ENCODE data around the gene TTLL13.
"Not testable (repeated sequence)": the region's sequence is repeated elsewhere in the genome, so short reads cannot be mapped to it uniquely, and the experiment has no call there.

Gene TTLL13

GRCh38 chr15:90268415-90268814 lies 19.1 kb downstream of the TTLL13 start:
- no peak overlapping the region for H2AFZ ChIP-seq (ENCODE audit: low read depth, low read length)
- no peak overlapping the region for H3K4me2 ChIP-seq (ENCODE audit: low read length)
- TF ChIP-seq, protein P1, sequence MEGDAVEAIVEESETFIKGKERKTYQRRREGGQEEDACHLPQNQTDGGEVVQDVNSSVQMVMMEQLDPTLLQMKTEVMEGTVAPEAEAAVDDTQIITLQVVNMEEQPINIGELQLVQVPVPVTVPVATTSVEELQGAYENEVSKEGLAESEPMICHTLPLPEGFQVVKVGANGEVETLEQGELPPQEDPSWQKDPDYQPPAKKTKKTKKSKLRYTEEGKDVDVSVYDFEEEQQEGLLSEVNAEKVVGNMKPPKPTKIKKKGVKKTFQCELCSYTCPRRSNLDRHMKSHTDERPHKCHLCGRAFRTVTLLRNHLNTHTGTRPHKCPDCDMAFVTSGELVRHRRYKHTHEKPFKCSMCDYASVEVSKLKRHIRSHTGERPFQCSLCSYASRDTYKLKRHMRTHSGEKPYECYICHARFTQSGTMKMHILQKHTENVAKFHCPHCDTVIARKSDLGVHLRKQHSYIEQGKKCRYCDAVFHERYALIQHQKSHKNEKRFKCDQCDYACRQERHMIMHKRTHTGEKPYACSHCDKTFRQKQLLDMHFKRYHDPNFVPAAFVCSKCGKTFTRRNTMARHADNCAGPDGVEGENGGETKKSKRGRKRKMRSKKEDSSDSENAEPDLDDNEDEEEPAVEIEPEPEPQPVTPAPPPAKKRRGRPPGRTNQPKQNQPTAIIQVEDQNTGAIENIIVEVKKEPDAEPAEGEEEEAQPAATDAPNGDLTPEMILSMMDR (IDR thresholded peaks at IDR 0.05; ENCODE audit: low read depth, low read length) = no peak
- TF ChIP-seq EZH2phosphoT487 (IDR thresholded peaks at IDR 0.05; ENCODE audit: low read depth) = no peak
- H3K36me3 ChIP-seq (replicated peaks; ENCODE audit: low read depth, low read length) = peaks cover 47% of the 10 kb centered on the region
- H3K27ac ChIP-seq (ENCODE audit: low read length) = no peak overlapping the region
- peaks cover 81% of the 10 kb centered on the region for H3K79me2 ChIP-seq (ENCODE audit: low read length)
- no peak overlapping the region for H3K4me3 ChIP-seq (ENCODE audit: low read length)
- H4K20me1 ChIP-seq (ENCODE audit: insufficient read depth, low read length) = peaks cover 26% of the 10 kb centered on the region
- no peaks in the 10 kb centered on the region for H3K27me3 ChIP-seq (ENCODE audit: low read depth, low read length)
- no peak overlapping the region for H3K9ac ChIP-seq (ENCODE audit: low read length)
- H3K4me1 ChIP-seq (ENCODE audit: low read length) = peaks cover 17% of the 10 kb centered on the region
- no peaks in the 10 kb centered on the region for H3K9me3 ChIP-seq (ENCODE audit: insufficient read depth, low read length)

- Histone ChIP-seq H3K4me3 (ENCODE audit: low read length) (no peak overlapping the region), H3K9me3 (ENCODE audit: insufficient read depth, low read length) (no peaks in the 10 kb centered on the region), H3K36me3 (replicated peaks; ENCODE audit: low read depth, low read length) (peaks cover 50% of the 10 kb centered on the region), H3K4me2 (ENCODE audit: low read length) (no peak overlapping the region), H3K9ac (ENCODE audit: low read length) (no peak overlapping the region), H2AFZ (ENCODE audit: low read depth, low read length) (no peak overlapping the region), H3K27me3 (ENCODE audit: low read depth, low read length) (no peaks in the 10 kb centered on the region), H3K79me2 (ENCODE audit: low read length) (peaks cover 70% of the 10 kb centered on the region), H4K20me1 (ENCODE audit: insufficient read depth, low read length) (peaks cover 26% of the 10 kb centered on the region), H3K27ac (ENCODE audit: low read length) (no peak overlapping the region), H3K4me1 (ENCODE audit: low read length) (peaks cover 8% of the 10 kb centered on the region)
- no peak for TF ChIP-seq EZH2phosphoT487 (IDR thresholded peaks at IDR 0.05; ENCODE audit: low read depth)
- TF ChIP-seq, protein P1 (IDR thresholded peaks at IDR 0.05; ENCODE audit: low read depth, low read length) = no peak
These were observed 21.3 kb downstream of the TTLL13 start for GRCh38 chr15:90270502-90271150.

DNA sequence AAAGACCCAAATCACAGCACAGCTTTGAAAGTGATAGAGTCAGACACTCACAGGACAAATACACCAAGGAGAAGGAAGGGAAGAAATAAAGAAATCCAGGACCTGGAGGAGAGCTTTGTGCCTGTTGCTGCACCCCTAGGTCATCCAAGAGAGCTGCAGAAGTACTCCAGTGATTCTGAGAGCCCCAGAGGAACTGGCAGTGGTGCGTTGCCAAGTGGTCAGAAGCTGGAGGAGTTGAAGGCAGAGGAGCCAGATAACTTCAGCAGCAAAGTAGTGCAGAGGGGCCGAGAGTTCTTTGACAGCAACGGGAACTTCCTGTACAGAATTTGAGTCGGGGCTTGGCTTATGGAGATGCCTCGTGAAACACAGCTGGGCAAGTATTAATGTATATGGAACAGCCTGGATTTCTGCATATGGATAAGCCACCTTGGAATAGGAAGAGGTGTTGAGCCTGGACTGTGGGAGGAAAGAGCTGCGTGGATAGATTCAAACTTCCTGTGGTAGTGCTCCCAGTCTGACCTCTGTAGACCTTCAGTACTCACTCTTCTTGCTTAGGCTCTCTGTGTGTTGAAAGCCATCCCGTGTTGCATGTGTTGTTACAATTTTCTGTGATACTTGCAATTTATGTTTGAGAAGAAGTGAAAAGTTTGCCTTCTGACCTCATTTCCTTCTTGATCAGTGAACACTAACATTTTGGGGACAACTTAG lies 22.3 kb downstream of the TTLL13 start:
- H3K79me2 ChIP-seq (ENCODE audit: low read length) = peaks cover 60% of the 10 kb centered on the region

GRCh38 chr15:90278467-90278866 lies 29.1 kb downstream of the TTLL13 start:
- H3K4me3 ChIP-seq (ENCODE audit: low read length); H3K79me2 ChIP-seq (ENCODE audit: low read length); H4K20me1 ChIP-seq (ENCODE audit: insufficient read depth, low read length); H3K9ac ChIP-seq (ENCODE audit: low read length); H3K27ac ChIP-seq (ENCODE audit: low read length); H2AFZ ChIP-seq (ENCODE audit: low read depth, low read length); H3K9me3 ChIP-seq (ENCODE audit: insufficient read depth, low read length); H3K4me1 ChIP-seq (ENCODE audit: low read length); H3K36me3 ChIP-seq (replicated peaks; ENCODE audit: low read depth, low read length); H3K4me2 ChIP-seq (ENCODE audit: low read length); H3K27me3 ChIP-seq (ENCODE audit: low read depth, low read length): not testable (repeated sequence)

More for the DNA sequence above, 22.3 kb downstream of the TTLL13 start:
- Histone ChIP-seq H3K27ac (ENCODE audit: low read length) (no peak overlapping the region), H3K4me1 (ENCODE audit: low read length) (peaks cover 8% of the 10 kb centered on the region), H3K9me3 (ENCODE audit: insufficient read depth, low read length) (no peaks in the 10 kb centered on the region), H3K4me3 (ENCODE audit: low read length) (no peak overlapping the region), H3K36me3 (replicated peaks; ENCODE audit: low read depth, low read length) (peaks cover 50% of the 10 kb centered on the region), H3K9ac (ENCODE audit: low read length) (no peak overlapping the region), H2AFZ (ENCODE audit: low read depth, low read length) (no peak overlapping the region), H4K20me1 (ENCODE audit: insufficient read depth, low read length) (peaks cover 25% of the 10 kb centered on the region), H3K4me2 (ENCODE audit: low read length) (no peak overlapping the region), H3K27me3 (ENCODE audit: low read depth, low read length) (no peaks in the 10 kb centered on the region)
- TF ChIP-seq, protein P1 (IDR thresholded peaks at IDR 0.05; ENCODE audit: low read depth, low read length) = no peak
- TF ChIP-seq EZH2phosphoT487 (IDR thresholded peaks at IDR 0.05; ENCODE audit: low read depth) = no peak

GRCh38 chr15:90280743-90281142 lies 31.4 kb downstream of the TTLL13 start:
- not testable (repeated sequence) for H3K27me3 ChIP-seq (ENCODE audit: low read depth, low read length); H3K4me3 ChIP-seq (ENCODE audit: low read length); H3K27ac ChIP-seq (ENCODE audit: low read length); H4K20me1 ChIP-seq (ENCODE audit: insufficient read depth, low read length); H3K79me2 ChIP-seq (ENCODE audit: low read length); H3K4me1 ChIP-seq (ENCODE audit: low read length); H3K4me2 ChIP-seq (ENCODE audit: low read length); H3K9me3 ChIP-seq (ENCODE audit: insufficient read depth, low read length); H3K9ac ChIP-seq (ENCODE audit: low read length); H2AFZ ChIP-seq (ENCODE audit: low read depth, low read length); H3K36me3 ChIP-seq (replicated peaks; ENCODE audit: low read depth, low read length)

GRCh38 chr15:90281637-90282036 lies 32.3 kb downstream of the TTLL13 start:
- H3K36me3 ChIP-seq (replicated peaks; ENCODE audit: low read depth, low read length); H3K4me1 ChIP-seq (ENCODE audit: low read length); H3K4me2 ChIP-seq (ENCODE audit: low read length); H3K27ac ChIP-seq (ENCODE audit: low read length); H3K9me3 ChIP-seq (ENCODE audit: insufficient read depth, low read length); H2AFZ ChIP-seq (ENCODE audit: low read depth, low read length); H4K20me1 ChIP-seq (ENCODE audit: insufficient read depth, low read length); H3K9ac ChIP-seq (ENCODE audit: low read length); H3K4me3 ChIP-seq (ENCODE audit: low read length); H3K27me3 ChIP-seq (ENCODE audit: low read depth, low read length); H3K79me2 ChIP-seq (ENCODE audit: low read length): not testable (repeated sequence)

Data from OCI-LY3 (cell line).